Measurements from ENCODE around the gene THOC1. TPM values are rescaled to one million over a fixed set of nuclear protein-coding genes. Genes with fewer than 3 reads are reported as not detected.

THOC1 gene
- total and polyA plus RNA-seq, 2 of the 4 experiments (the other 2 are of a cell fraction), result 13.3 to 15.8 TPM

DNA sequence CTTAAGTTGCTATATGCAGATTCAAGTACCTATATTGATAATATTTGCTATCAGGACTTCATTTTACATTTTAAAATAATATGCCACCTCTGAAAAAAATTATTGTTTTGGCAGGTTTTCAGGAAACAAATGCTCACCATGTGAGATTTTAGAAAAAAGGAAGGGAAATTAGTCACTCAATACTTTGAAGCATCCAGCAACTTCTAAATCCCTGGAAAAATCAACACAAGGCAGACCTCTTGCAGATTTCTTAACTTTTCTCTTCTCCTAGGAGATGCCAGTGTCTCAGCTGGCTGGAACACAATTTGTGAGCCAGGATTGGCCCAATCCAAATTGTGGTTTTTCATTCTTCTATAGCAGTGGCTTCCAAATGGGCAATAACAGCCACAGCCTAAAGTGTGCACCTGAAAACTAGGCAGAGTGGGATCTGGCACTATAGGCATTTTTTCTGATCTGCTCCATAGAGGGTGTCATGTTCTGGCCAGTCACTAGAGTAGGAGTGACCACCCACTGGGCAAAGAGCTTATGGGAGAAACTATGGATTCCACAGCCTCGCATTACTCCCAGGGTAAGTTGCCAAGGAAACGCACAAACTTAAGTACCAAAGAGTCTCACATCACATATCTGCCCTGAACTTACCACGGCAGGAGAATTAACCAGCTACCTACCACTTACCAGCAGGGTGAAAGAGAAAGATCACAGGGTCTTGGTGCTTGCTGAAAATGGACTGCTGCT is 28.1 kb upstream of the THOC1 start:
- no peak for DNase-seq
- no peak overlapping the region for H3K9ac ChIP-seq (ENCODE audit: low read depth, low read length)
- in situ Hi-C loops (cut with MboI; ENCODE audit: low sequenced_read_pairs), result no loop called here
- no TSS peak for BruUV-seq (replicated peaks)
- H2AK9ac ChIP-seq (replicated peaks; ENCODE audit: low read depth, low read length, poor library complexity), result no peak overlapping the region
- H2BK15ac ChIP-seq (ENCODE audit: low read depth, low read length), result no peak overlapping the region
- H4K20me1 ChIP-seq (ENCODE audit: insufficient read depth, low read length), result no peaks in the 10 kb centered on the region
- no peak overlapping the region for H2BK120ac ChIP-seq (ENCODE audit: low read depth, low read length)
- H3K36me3 ChIP-seq (ENCODE audit: control insufficient read depth, insufficient read depth, low read length), result no peaks in the 10 kb centered on the region
- H3K56ac ChIP-seq (ENCODE audit: extremely low read depth, insufficient read depth, low read length), result no peak overlapping the region
- no peaks in the 10 kb centered on the region for H3K4me1 ChIP-seq (ENCODE audit: control insufficient read depth, insufficient read depth, low read length)
- no peak overlapping the region for H4K8ac ChIP-seq (ENCODE audit: low read depth in 2 of 2, low read length in 2 of 2)
- no peak overlapping the region for H4K5ac ChIP-seq (ENCODE audit: low read depth, low read length)
- no peak overlapping the region for H3K18ac ChIP-seq (ENCODE audit: low read depth, low read length)
- H3K9me1 ChIP-seq (ENCODE audit: insufficient read depth, low read length), result no peaks in the 10 kb centered on the region
- H3K23ac ChIP-seq (ENCODE audit: low read depth, low read length), result no peak overlapping the region
- intact Hi-C loops (cut with micrococcal nuclease), result no loop called here
- ATAC-seq (ENCODE audit: low read depth), result no peak
- ChIA-PET CTCF (interaction anchor here (0.9 kb wide), 1 partner anchor 325 kb away, joined by 3 read pairs; no protein-coding TSS in a partner anchor), POLR2A (ENCODE audit: unreplicated experiment) (no interaction called here)
- no peak overlapping the region for H3K4me2 ChIP-seq (ENCODE audit: low read depth, low read length)
- H3K4ac ChIP-seq (ENCODE audit: low read depth, low read length), result no peak overlapping the region
- H3K9me3 ChIP-seq (ENCODE audit: control insufficient read depth, insufficient read depth, low read length), result no peaks in the 10 kb centered on the region
- H2BK5ac ChIP-seq (ENCODE audit: low read depth, low read length, poor library complexity, severe bottlenecking), result no peak overlapping the region
- H2AK5ac ChIP-seq (ENCODE audit: low read depth, low read length), result no peak overlapping the region
- dilution Hi-C loops (cut with HindIII; ENCODE audit: low sequenced_read_pairs, unreplicated experiment), result no loop called here
- H3K79me1 ChIP-seq (ENCODE audit: low read depth in 1 of 2, low read length in 2 of 2), result no peaks in the 10 kb centered on the region
- H2AFZ ChIP-seq (replicated peaks; ENCODE audit: low read length, poor library complexity), result no peak overlapping the region
- no peak overlapping the region for H3K14ac ChIP-seq (replicated peaks; ENCODE audit: low read depth, low read length)
- no peak overlapping the region for H4K91ac ChIP-seq (ENCODE audit: insufficient read depth, low read depth, low read length)
- peaks cover 50% of the 10 kb centered on the region for H3K27me3 ChIP-seq (ENCODE audit: control insufficient read depth, insufficient read depth, low read length)
- H2BK20ac ChIP-seq (ENCODE audit: low read depth, low read length), result no peak overlapping the region
- H3K27ac ChIP-seq (ENCODE audit: insufficient read depth, low read length), result no peak overlapping the region
- no peak overlapping the region for H3K4me3 ChIP-seq (ENCODE audit: insufficient read depth, low read depth, low read length)
- TF ChIP-seq CHD1 (IDR thresholded peaks at IDR 0.05; ENCODE audit: low read depth, low read length) (no peak), CEBPB (IDR thresholded peaks at IDR 0.05; ENCODE audit: low read depth, low read length) (no peak), NFE2L2 (IDR thresholded peaks at IDR 0.05; ENCODE audit: low read depth, low read length) (no peak), RFX5 (IDR thresholded peaks at IDR 0.05; ENCODE audit: low read depth, low read length) (no peak), POLR2A (IDR thresholded peaks at IDR 0.05; ENCODE audit: low read depth, low read length) (no peak), ELK1 (IDR thresholded peaks at IDR 0.05; ENCODE audit: borderline replicate concordance, low read depth, low read length) (no peak), MAZ (IDR thresholded peaks at IDR 0.05; ENCODE audit: borderline replicate concordance, low read depth, low read length) (no peak), MXI1 (IDR thresholded peaks at IDR 0.05; ENCODE audit: borderline replicate concordance, low read depth, low read length) (no peak), MAFK (IDR thresholded peaks at IDR 0.05; ENCODE audit: low read depth, low read length) (no peak), BHLHE40 (IDR thresholded peaks at IDR 0.05; ENCODE audit: low read depth, low read length) (no peak)
- TF ChIP-seq, protein P1, sequence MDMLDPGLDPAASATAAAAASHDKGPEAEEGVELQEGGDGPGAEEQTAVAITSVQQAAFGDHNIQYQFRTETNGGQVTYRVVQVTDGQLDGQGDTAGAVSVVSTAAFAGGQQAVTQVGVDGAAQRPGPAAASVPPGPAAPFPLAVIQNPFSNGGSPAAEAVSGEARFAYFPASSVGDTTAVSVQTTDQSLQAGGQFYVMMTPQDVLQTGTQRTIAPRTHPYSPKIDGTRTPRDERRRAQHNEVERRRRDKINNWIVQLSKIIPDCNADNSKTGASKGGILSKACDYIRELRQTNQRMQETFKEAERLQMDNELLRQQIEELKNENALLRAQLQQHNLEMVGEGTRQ (IDR thresholded peaks at IDR 0.05; ENCODE audit: low read depth, low read length), result no peak
- no CpG with 5 or more reads among the region's 3 CpGs for WGBS, 2 experiments (ENCODE audit: extremely low coverage in 2 of 2, insufficient read length in 1 of 2)
